ENCODE measurements around the gene C11orf68. TPM values are rescaled to one million over a fixed set of nuclear protein-coding genes. Genes with fewer than 3 reads are reported as not detected.

C11orf68 gene
- total RNA-seq, 4 donors from 2014 or later = 11.5 to 53.0 (median 29.7) TPM

GRCh38 chr11:65925397-65925796 lies 6.5 kb upstream of the C11orf68 start:
- H3K9me3 ChIP-seq = no peaks in the 10 kb centered on the region
- intact Hi-C loops (cut with DNase I; ENCODE audit: low total_unique reads) = no loop called here
- no peaks in the 10 kb centered on the region for H3K36me3 ChIP-seq
- TF ChIP-seq POLR2A (IDR thresholded peaks at IDR 0.05) (no peak), CTCF (IDR thresholded peaks at IDR 0.05) (no peak)
- no peak overlapping the region for H3K27ac ChIP-seq
- no peak overlapping the region for H3K4me3 ChIP-seq
- no peak for DNase-seq
- peaks cover 7 to 9% of the 10 kb centered on the region in 2 donors for H3K4me1 ChIP-seq
- no peaks in the 10 kb centered on the region for H3K27me3 ChIP-seq

GRCh38 chr11:65922565-65922964 lies 3.7 kb upstream of the C11orf68 start:
- Histone ChIP-seq H3K36me3 (no peaks in the 10 kb centered on the region), H3K27me3 (no peaks in the 10 kb centered on the region), H3K4me1 (peaks cover 12 to 17% of the 10 kb centered on the region in 2 donors), H3K4me3 (no peak overlapping the region), H3K9me3 (no peaks in the 10 kb centered on the region), H3K27ac (no peak overlapping the region)
- intact Hi-C loops (cut with DNase I; ENCODE audit: low total_unique reads) = no loop called here
- DNase-seq = no peak
- TF ChIP-seq POLR2A (IDR thresholded peaks at IDR 0.05) = no peak
- no peak for TF ChIP-seq CTCF (IDR thresholded peaks at IDR 0.05)

- intact Hi-C loops (cut with DNase I; ENCODE audit: low total_unique reads) = no loop called here
- no peak for TF ChIP-seq POLR2A (IDR thresholded peaks at IDR 0.05)
- no peak for TF ChIP-seq CTCF (IDR thresholded peaks at IDR 0.05)
- H3K4me1 ChIP-seq = peaks cover 19 to 23% of the 10 kb centered on the region in 2 donors
- DNase-seq = no peak
- H3K36me3 ChIP-seq = no peaks in the 10 kb centered on the region
- no peak overlapping the region for H3K4me3 ChIP-seq
- no peaks in the 10 kb centered on the region for H3K27me3 ChIP-seq
- H3K27ac ChIP-seq = no peak overlapping the region
- no peaks in the 10 kb centered on the region for H3K9me3 ChIP-seq
Observed at GRCh38 chr11:65921876-65922275, 3.0 kb upstream of the C11orf68 start.

GRCh38 chr11:65921033-65921555 lies 2.2 kb upstream of the C11orf68 start:
- TF ChIP-seq POLR2A (IDR thresholded peaks at IDR 0.05) = no peak
- TF ChIP-seq CTCF (IDR thresholded peaks at IDR 0.05) = no peak
- H3K4me1 ChIP-seq = peaks cover 23 to 30% of the 10 kb centered on the region in 2 donors
- no peaks in the 10 kb centered on the region for H3K9me3 ChIP-seq
- intact Hi-C loops (cut with DNase I; ENCODE audit: low total_unique reads) = no loop called here
- peak overlapping the region in 1 of 2 donors; percentile 94 for H3K27ac ChIP-seq
- H3K4me3 ChIP-seq = no peak overlapping the region
- H3K27me3 ChIP-seq = no peaks in the 10 kb centered on the region
- DNase-seq = no peak
- no peaks in the 10 kb centered on the region for H3K36me3 ChIP-seq

- TF ChIP-seq CTCF (IDR thresholded peaks at IDR 0.05) (no peak), POLR2A (IDR thresholded peaks at IDR 0.05) (no peak)
- H3K27me3 ChIP-seq = no peaks in the 10 kb centered on the region
- H3K27ac ChIP-seq = peak overlapping the region; percentile 82 to 94
- H3K9me3 ChIP-seq = no peaks in the 10 kb centered on the region
- H3K4me3 ChIP-seq = peak overlapping the region; percentile 73 to 97
- intact Hi-C loops (cut with DNase I; ENCODE audit: low total_unique reads) = no loop called here
- H3K4me1 ChIP-seq = peaks cover 23 to 37% of the 10 kb centered on the region in 2 donors
- no peaks in the 10 kb centered on the region for H3K36me3 ChIP-seq
- DNase-seq = peak; percentile 35
Observed at GRCh38 chr11:65920372-65920802, 1.5 kb upstream of the C11orf68 start.

All from uterus (tissue), 4 donors.